GM18858 (cell line): ENCODE data around the gene PAQR3.

Experiments used
- ATAC-seq: cut with Tn5 transposase; IDR thresholded peaks from one replicate; pipeline ENCODE4 v1.9.1; 2021; ENCODE audit not compliant: unreplicated experiment

PAQR3 gene

DNA sequence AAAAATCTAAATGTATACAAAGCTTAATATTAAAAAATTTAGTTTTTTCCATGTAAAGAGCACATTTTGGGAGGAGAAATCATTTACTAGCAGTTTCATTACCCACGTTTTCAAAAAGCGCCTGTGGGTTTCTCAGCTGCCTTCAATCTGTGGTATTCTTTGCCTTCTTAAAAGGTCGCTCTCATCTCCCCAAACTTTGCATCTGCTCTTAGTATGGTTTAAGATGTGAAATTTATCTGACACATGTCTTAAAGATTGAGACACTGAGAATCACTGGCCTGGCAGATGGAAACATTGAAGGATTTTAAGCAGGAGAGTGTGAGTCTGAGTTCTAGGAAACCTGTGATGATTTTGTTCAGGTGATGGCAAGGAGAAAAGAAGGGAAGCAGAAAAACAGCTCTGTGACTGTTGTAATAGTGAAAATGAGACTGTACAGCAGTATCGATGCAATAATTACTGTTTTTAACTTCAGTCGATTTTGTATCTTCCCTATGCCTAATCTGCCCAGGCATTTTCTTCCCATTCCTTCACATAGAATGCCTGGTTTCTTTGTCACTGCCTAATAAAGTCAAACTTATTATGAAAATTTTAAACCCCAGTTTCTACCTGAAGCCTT, 75.9 kb downstream of the PAQR3 start:
- ATAC-seq = no peak

DNA sequence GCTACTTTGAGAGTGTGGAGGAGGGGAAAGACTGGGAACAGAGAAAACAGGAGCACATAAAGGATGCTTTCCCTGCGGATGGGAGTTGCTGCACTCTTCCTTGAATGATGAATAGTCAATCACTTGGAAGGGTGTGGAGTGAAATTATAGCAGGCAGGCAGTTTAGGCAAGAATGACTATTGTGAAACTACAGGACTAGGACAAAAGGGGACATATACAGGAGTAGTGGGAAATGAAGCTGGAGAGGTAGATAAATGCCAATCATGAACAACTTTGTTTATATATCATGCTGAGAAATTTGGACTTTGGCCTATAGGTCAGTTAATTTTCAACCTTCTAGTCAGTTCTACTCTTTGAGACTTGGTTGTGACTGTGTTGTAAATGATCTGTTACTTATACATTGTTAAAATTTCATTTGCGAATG, 76.9 kb downstream of the PAQR3 start:
- ATAC-seq = no peak
